ENCODE measurements around the gene GTF3C4.

GTF3C4 gene

DNA sequence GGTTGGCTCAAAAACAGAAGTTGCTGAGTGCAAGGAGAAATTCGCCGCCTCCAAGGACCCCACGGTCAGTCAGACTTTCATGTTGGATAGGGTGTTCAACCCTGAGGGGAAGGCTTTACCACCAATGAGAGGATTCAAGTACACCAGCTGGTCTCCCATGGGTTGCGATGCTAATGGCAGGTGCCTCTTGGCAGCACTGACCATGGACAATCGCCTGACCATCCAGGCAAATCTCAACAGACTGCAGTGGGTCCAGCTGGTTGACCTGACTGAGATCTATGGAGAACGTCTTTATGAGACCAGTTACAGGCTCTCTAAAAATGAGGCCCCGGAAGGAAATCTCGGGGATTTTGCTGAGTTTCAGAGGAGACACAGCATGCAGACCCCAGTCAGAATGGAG is 7.7 kb downstream of the GTF3C4 start:
- H3K4me1 ChIP-seq (ENCODE audit: control insufficient read depth, low read length): peaks cover 25% of the 10 kb centered on the region
- no peak overlapping the region for H3K4me2 ChIP-seq (ENCODE audit: low read length)
- H3K27me3 ChIP-seq (ENCODE audit: control insufficient read depth, low read length): no peaks in the 10 kb centered on the region
- H3K9me3 ChIP-seq (ENCODE audit: control insufficient read depth, insufficient read depth, low read length): no peaks in the 10 kb centered on the region
- H3F3A ChIP-seq (ENCODE audit: control insufficient read depth, insufficient read depth): no peaks in the 10 kb centered on the region
- TF ChIP-seq, protein P1, sequence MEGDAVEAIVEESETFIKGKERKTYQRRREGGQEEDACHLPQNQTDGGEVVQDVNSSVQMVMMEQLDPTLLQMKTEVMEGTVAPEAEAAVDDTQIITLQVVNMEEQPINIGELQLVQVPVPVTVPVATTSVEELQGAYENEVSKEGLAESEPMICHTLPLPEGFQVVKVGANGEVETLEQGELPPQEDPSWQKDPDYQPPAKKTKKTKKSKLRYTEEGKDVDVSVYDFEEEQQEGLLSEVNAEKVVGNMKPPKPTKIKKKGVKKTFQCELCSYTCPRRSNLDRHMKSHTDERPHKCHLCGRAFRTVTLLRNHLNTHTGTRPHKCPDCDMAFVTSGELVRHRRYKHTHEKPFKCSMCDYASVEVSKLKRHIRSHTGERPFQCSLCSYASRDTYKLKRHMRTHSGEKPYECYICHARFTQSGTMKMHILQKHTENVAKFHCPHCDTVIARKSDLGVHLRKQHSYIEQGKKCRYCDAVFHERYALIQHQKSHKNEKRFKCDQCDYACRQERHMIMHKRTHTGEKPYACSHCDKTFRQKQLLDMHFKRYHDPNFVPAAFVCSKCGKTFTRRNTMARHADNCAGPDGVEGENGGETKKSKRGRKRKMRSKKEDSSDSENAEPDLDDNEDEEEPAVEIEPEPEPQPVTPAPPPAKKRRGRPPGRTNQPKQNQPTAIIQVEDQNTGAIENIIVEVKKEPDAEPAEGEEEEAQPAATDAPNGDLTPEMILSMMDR (IDR thresholded peaks at IDR 0.05; ENCODE audit: low read depth, low read length, poor library complexity, severe bottlenecking): no peak
- TF ChIP-seq EZH2phosphoT487 (IDR thresholded peaks at IDR 0.05; ENCODE audit: borderline replicate concordance, low read length): no peak
- H4K20me1 ChIP-seq (ENCODE audit: control insufficient read depth, insufficient read depth, low read depth, low read length): peaks cover 33% of the 10 kb centered on the region
- no peak overlapping the region for H3K4me3 ChIP-seq (ENCODE audit: low read length)
- H3K79me2 ChIP-seq (ENCODE audit: control insufficient read depth, low read length): peaks cover 99% of the 10 kb centered on the region
- H3K9me2 ChIP-seq (replicated peaks; ENCODE audit: control insufficient read depth, low read length): no peaks in the 10 kb centered on the region
- H3K27ac ChIP-seq (ENCODE audit: low read depth, low read length): no peak overlapping the region
- peaks cover 71% of the 10 kb centered on the region for H3K36me3 ChIP-seq (ENCODE audit: control insufficient read depth, low read length)

GRCh38 chr9:132679946-132680625 is 9.8 kb downstream of the GTF3C4 start:
- Histone ChIP-seq H3K36me3 (ENCODE audit: control insufficient read depth, low read length) (peaks cover 73% of the 10 kb centered on the region), H3K4me1 (ENCODE audit: control insufficient read depth, low read length) (peaks cover 5% of the 10 kb centered on the region), H3K27ac (ENCODE audit: low read depth, low read length) (no peak overlapping the region), H3K27me3 (ENCODE audit: control insufficient read depth, low read length) (no peaks in the 10 kb centered on the region), H3K79me2 (ENCODE audit: control insufficient read depth, low read length) (peaks cover 94% of the 10 kb centered on the region), H3K4me3 (ENCODE audit: low read length) (no peak overlapping the region), H3K9me2 (replicated peaks; ENCODE audit: control insufficient read depth, low read length) (no peaks in the 10 kb centered on the region), H3F3A (ENCODE audit: control insufficient read depth, insufficient read depth) (no peaks in the 10 kb centered on the region), H3K4me2 (ENCODE audit: low read length) (no peak overlapping the region), H4K20me1 (ENCODE audit: control insufficient read depth, insufficient read depth, low read depth, low read length) (peaks cover 20% of the 10 kb centered on the region), H3K9me3 (ENCODE audit: control insufficient read depth, insufficient read depth, low read length) (no peaks in the 10 kb centered on the region)
- TF ChIP-seq EZH2phosphoT487 (IDR thresholded peaks at IDR 0.05; ENCODE audit: borderline replicate concordance, low read length): no peak
- TF ChIP-seq, protein P1 (IDR thresholded peaks at IDR 0.05; ENCODE audit: low read depth, low read length, poor library complexity, severe bottlenecking): no peak

GRCh38 chr9:132681561-132681960 is 11.3 kb downstream of the GTF3C4 start:
- Histone ChIP-seq H3K36me3 (ENCODE audit: control insufficient read depth, low read length) (peaks cover 88% of the 10 kb centered on the region), H3K4me1 (ENCODE audit: control insufficient read depth, low read length) (no peaks in the 10 kb centered on the region), H3K27me3 (ENCODE audit: control insufficient read depth, low read length) (no peaks in the 10 kb centered on the region), H3F3A (ENCODE audit: control insufficient read depth, insufficient read depth) (no peaks in the 10 kb centered on the region), H3K27ac (ENCODE audit: low read depth, low read length) (no peak overlapping the region), H3K4me3 (ENCODE audit: low read length) (no peak overlapping the region), H3K4me2 (ENCODE audit: low read length) (no peak overlapping the region), H4K20me1 (ENCODE audit: control insufficient read depth, insufficient read depth, low read depth, low read length) (peaks cover 18% of the 10 kb centered on the region), H3K9me3 (ENCODE audit: control insufficient read depth, insufficient read depth, low read length) (no peaks in the 10 kb centered on the region), H3K9me2 (replicated peaks; ENCODE audit: control insufficient read depth, low read length) (no peaks in the 10 kb centered on the region), H3K79me2 (ENCODE audit: control insufficient read depth, low read length) (peaks cover 92% of the 10 kb centered on the region)
- no peak for TF ChIP-seq EZH2phosphoT487 (IDR thresholded peaks at IDR 0.05; ENCODE audit: borderline replicate concordance, low read length)
- TF ChIP-seq, protein P1 (IDR thresholded peaks at IDR 0.05; ENCODE audit: low read depth, low read length, poor library complexity, severe bottlenecking): no peak
